ENCODE results near the gene BRD7. TPM values are rescaled to one million over a fixed set of nuclear protein-coding genes. Genes with fewer than 3 reads are reported as not detected.

The BRD7 gene
- total RNA-seq, 1 experiment from 2014 or later: 122 TPM

DNA sequence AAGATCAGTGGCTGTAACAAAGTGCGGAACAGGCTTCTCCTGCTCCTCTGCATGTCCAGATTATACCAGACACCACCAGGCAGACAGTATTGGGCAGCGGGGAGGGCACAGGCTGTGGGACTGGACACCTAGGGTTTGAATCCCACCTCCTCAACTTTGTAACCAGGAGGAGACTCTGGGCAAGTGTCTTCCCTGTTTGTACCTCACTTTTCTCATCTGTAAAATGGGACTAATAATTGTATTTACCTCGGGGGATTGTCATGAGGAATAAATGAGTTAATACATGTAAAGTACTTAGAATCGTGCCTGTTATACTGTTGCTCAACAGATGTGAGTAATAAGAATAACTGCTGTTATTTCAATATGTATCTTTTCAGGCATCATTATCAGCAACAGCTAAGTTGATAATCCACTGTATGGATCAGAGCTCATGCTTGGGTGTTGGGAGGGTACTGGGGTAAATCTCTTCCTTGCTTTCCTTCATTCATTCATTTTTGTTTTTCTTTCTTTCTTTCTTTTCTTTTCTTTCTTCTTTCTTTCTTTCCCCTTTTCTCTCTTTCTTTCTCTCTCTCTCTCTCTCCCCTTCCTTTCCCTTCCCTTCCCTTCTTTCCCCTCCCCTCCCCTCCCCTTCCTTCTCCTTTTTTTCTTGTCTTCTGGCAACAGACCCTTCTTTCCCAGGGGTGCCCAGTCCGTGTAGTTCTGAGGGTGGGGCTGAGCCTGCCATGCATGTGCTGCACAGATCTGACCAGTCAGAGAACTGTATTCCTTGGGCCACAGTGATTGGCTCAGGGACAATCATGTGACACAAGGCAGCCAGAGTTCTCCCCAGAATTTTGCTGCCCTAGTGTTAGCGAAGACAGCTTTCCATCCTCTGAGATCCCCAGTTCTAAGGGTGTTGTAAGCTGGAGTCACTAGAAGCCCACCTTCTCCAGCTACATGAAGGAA, 25.3 kb upstream of the BRD7 start:
- ChIA-PET POLR2A (interaction anchor here (1.0 kb wide), 1 partner anchor 26 kb away, joined by 3 read pairs; no protein-coding TSS in a partner anchor), CTCF (interaction anchor here (0.6 to 0.9 kb wide), 2 partner anchors 12 to 274 kb away, joined by 3 read pairs; no protein-coding TSS in a partner anchor)

More for the DNA sequence above, 25.3 kb upstream of the BRD7 start:
- no peaks in the 10 kb centered on the region for H3K36me3 Mint-ChIP-seq
- TF ChIP-seq, protein P1, sequence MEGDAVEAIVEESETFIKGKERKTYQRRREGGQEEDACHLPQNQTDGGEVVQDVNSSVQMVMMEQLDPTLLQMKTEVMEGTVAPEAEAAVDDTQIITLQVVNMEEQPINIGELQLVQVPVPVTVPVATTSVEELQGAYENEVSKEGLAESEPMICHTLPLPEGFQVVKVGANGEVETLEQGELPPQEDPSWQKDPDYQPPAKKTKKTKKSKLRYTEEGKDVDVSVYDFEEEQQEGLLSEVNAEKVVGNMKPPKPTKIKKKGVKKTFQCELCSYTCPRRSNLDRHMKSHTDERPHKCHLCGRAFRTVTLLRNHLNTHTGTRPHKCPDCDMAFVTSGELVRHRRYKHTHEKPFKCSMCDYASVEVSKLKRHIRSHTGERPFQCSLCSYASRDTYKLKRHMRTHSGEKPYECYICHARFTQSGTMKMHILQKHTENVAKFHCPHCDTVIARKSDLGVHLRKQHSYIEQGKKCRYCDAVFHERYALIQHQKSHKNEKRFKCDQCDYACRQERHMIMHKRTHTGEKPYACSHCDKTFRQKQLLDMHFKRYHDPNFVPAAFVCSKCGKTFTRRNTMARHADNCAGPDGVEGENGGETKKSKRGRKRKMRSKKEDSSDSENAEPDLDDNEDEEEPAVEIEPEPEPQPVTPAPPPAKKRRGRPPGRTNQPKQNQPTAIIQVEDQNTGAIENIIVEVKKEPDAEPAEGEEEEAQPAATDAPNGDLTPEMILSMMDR (IDR thresholded peaks at IDR 0.05): no peak
- TF ChIP-seq, protein P2, sequence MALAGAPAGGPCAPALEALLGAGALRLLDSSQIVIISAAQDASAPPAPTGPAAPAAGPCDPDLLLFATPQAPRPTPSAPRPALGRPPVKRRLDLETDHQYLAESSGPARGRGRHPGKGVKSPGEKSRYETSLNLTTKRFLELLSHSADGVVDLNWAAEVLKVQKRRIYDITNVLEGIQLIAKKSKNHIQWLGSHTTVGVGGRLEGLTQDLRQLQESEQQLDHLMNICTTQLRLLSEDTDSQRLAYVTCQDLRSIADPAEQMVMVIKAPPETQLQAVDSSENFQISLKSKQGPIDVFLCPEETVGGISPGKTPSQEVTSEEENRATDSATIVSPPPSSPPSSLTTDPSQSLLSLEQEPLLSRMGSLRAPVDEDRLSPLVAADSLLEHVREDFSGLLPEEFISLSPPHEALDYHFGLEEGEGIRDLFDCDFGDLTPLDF (CRISPR knock-in tag; IDR thresholded peaks at IDR 0.05): no peak
- TF ChIP-seq, protein P3, sequence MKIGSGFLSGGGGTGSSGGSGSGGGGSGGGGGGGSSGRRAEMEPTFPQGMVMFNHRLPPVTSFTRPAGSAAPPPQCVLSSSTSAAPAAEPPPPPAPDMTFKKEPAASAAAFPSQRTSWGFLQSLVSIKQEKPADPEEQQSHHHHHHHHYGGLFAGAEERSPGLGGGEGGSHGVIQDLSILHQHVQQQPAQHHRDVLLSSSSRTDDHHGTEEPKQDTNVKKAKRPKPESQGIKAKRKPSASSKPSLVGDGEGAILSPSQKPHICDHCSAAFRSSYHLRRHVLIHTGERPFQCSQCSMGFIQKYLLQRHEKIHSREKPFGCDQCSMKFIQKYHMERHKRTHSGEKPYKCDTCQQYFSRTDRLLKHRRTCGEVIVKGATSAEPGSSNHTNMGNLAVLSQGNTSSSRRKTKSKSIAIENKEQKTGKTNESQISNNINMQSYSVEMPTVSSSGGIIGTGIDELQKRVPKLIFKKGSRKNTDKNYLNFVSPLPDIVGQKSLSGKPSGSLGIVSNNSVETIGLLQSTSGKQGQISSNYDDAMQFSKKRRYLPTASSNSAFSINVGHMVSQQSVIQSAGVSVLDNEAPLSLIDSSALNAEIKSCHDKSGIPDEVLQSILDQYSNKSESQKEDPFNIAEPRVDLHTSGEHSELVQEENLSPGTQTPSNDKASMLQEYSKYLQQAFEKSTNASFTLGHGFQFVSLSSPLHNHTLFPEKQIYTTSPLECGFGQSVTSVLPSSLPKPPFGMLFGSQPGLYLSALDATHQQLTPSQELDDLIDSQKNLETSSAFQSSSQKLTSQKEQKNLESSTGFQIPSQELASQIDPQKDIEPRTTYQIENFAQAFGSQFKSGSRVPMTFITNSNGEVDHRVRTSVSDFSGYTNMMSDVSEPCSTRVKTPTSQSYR (CRISPR knock-in tag; IDR thresholded peaks at IDR 0.05): no peak
- TF ChIP-seq, protein P4, sequence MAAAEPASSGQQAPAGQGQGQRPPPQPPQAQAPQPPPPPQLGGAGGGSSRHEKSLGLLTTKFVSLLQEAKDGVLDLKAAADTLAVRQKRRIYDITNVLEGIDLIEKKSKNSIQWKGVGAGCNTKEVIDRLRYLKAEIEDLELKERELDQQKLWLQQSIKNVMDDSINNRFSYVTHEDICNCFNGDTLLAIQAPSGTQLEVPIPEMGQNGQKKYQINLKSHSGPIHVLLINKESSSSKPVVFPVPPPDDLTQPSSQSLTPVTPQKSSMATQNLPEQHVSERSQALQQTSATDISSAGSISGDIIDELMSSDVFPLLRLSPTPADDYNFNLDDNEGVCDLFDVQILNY (CRISPR knock-in tag; IDR thresholded peaks at IDR 0.05): no peak
- TF ChIP-seq ZNF423 (CRISPR knock-in tag; IDR thresholded peaks at IDR 0.05): no peak
- TF ChIP-seq ZNF416 (CRISPR knock-in tag; IDR thresholded peaks at IDR 0.05): no peak
- TF ChIP-seq ZNF232 (CRISPR knock-in tag; IDR thresholded peaks at IDR 0.05): no peak
- TF ChIP-seq, protein P5, sequence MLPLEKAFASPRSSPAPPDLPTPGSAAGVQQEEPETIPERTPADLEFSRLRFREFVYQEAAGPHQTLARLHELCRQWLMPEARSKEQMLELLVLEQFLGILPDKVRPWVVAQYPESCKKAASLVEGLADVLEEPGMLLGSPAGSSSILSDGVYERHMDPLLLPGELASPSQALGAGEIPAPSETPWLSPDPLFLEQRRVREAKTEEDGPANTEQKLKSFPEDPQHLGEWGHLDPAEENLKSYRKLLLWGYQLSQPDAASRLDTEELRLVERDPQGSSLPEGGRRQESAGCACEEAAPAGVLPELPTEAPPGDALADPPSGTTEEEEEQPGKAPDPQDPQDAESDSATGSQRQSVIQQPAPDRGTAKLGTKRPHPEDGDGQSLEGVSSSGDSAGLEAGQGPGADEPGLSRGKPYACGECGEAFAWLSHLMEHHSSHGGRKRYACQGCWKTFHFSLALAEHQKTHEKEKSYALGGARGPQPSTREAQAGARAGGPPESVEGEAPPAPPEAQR (CRISPR knock-in tag; IDR thresholded peaks at IDR 0.05): no peak
- TF ChIP-seq, protein P6, sequence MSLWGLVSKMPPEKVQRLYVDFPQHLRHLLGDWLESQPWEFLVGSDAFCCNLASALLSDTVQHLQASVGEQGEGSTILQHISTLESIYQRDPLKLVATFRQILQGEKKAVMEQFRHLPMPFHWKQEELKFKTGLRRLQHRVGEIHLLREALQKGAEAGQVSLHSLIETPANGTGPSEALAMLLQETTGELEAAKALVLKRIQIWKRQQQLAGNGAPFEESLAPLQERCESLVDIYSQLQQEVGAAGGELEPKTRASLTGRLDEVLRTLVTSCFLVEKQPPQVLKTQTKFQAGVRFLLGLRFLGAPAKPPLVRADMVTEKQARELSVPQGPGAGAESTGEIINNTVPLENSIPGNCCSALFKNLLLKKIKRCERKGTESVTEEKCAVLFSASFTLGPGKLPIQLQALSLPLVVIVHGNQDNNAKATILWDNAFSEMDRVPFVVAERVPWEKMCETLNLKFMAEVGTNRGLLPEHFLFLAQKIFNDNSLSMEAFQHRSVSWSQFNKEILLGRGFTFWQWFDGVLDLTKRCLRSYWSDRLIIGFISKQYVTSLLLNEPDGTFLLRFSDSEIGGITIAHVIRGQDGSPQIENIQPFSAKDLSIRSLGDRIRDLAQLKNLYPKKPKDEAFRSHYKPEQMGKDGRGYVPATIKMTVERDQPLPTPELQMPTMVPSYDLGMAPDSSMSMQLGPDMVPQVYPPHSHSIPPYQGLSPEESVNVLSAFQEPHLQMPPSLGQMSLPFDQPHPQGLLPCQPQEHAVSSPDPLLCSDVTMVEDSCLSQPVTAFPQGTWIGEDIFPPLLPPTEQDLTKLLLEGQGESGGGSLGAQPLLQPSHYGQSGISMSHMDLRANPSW (CRISPR knock-in tag; conservative IDR thresholded peaks at IDR 0.05; ENCODE audit: low read depth): no peak
- TF ChIP-seq, protein P7, sequence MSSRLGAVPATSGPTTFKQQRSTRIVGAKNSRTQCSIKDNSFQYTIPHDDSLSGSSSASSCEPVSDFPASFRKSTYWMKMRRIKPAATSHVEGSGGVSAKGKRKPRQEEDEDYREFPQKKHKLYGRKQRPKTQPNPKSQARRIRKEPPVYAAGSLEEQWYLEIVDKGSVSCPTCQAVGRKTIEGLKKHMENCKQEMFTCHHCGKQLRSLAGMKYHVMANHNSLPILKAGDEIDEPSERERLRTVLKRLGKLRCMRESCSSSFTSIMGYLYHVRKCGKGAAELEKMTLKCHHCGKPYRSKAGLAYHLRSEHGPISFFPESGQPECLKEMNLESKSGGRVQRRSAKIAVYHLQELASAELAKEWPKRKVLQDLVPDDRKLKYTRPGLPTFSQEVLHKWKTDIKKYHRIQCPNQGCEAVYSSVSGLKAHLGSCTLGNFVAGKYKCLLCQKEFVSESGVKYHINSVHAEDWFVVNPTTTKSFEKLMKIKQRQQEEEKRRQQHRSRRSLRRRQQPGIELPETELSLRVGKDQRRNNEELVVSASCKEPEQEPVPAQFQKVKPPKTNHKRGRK (CRISPR knock-in tag; IDR thresholded peaks at IDR 0.05; ENCODE audit: borderline replicate concordance): peak; percentile 99
- TF ChIP-seq KAT7 (CRISPR knock-in tag; IDR thresholded peaks at IDR 0.05; ENCODE audit: borderline replicate concordance): no peak
- no peak for TF ChIP-seq ETV6 (CRISPR knock-in tag; IDR thresholded peaks at IDR 0.05)
- TF ChIP-seq, protein P8, sequence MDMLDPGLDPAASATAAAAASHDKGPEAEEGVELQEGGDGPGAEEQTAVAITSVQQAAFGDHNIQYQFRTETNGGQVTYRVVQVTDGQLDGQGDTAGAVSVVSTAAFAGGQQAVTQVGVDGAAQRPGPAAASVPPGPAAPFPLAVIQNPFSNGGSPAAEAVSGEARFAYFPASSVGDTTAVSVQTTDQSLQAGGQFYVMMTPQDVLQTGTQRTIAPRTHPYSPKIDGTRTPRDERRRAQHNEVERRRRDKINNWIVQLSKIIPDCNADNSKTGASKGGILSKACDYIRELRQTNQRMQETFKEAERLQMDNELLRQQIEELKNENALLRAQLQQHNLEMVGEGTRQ (CRISPR knock-in tag; IDR thresholded peaks at IDR 0.05): peak; percentile 49; the same call in 1 of the 2 replicates
- TF ChIP-seq, protein P9, sequence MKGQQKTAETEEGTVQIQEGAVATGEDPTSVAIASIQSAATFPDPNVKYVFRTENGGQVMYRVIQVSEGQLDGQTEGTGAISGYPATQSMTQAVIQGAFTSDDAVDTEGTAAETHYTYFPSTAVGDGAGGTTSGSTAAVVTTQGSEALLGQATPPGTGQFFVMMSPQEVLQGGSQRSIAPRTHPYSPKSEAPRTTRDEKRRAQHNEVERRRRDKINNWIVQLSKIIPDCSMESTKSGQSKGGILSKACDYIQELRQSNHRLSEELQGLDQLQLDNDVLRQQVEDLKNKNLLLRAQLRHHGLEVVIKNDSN (CRISPR knock-in tag; IDR thresholded peaks at IDR 0.05): 0 out of 2 replicates have a peak, but pooled peaks have one; percentile 20
- TF ChIP-seq RORB (CRISPR knock-in tag; IDR thresholded peaks at IDR 0.05): no peak
- peaks cover 26% of the 10 kb centered on the region for H3K4me1 Mint-ChIP-seq
- ATAC-seq (peak; percentile 18; the same call in 1 of the 2 replicates), DNase-seq (ENCODE audit: low spot score) (no peak)
- H3K27ac Mint-ChIP-seq: no peak overlapping the region
- H3K27me3 Mint-ChIP-seq (ENCODE audit: low read depth): no peaks in the 10 kb centered on the region; the same call in 1 of the 2 replicates
- no peaks in the 10 kb centered on the region for H3K9me3 Mint-ChIP-seq
- H3K4me3 Mint-ChIP-seq: no peak overlapping the region
